ENCODE data around the gene PGBD4. TPM values are rescaled to one million over a fixed set of nuclear protein-coding genes. Genes with fewer than 3 reads are reported as not detected.

Gene PGBD4
- total RNA-seq, 1 donor from 2014 or later, result 2.4 TPM

DNA sequence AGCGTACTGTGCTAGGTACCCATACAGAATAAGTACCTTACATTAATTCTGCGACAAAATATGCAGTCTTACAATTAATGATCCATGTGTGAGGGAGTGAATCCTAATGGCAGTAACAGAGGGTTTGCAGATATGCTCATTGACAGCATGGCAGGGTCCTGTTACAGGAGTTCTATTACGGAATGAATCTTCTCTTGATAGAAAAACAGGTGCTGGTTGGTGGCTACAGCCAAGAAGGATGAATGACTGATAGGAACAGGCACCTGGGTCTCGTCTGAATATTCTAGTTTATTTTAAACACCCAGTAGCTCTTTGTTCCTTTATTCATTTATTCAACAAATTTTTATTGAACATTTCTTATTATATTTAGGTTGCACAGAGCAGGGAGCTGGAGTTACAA lies 22.8 kb downstream of the PGBD4 start:
- DNase-seq (ENCODE audit: extremely low spot score, unreplicated experiment), result no peak
- Mint-ChIP-seq H3K9me3 (peaks cover 5% of the 10 kb centered on the region), H3K36me3 (no peaks in the 10 kb centered on the region), H3K27me3 (no peaks in the 10 kb centered on the region), H3K27ac (no peak overlapping the region), H3K4me3 (no peak overlapping the region), H3K4me1 (ENCODE audit: unreplicated experiment) (peaks cover 17% of the 10 kb centered on the region)
- TF ChIP-seq, protein P1, sequence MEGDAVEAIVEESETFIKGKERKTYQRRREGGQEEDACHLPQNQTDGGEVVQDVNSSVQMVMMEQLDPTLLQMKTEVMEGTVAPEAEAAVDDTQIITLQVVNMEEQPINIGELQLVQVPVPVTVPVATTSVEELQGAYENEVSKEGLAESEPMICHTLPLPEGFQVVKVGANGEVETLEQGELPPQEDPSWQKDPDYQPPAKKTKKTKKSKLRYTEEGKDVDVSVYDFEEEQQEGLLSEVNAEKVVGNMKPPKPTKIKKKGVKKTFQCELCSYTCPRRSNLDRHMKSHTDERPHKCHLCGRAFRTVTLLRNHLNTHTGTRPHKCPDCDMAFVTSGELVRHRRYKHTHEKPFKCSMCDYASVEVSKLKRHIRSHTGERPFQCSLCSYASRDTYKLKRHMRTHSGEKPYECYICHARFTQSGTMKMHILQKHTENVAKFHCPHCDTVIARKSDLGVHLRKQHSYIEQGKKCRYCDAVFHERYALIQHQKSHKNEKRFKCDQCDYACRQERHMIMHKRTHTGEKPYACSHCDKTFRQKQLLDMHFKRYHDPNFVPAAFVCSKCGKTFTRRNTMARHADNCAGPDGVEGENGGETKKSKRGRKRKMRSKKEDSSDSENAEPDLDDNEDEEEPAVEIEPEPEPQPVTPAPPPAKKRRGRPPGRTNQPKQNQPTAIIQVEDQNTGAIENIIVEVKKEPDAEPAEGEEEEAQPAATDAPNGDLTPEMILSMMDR (conservative IDR thresholded peaks at IDR 0.05), result no peak

DNA sequence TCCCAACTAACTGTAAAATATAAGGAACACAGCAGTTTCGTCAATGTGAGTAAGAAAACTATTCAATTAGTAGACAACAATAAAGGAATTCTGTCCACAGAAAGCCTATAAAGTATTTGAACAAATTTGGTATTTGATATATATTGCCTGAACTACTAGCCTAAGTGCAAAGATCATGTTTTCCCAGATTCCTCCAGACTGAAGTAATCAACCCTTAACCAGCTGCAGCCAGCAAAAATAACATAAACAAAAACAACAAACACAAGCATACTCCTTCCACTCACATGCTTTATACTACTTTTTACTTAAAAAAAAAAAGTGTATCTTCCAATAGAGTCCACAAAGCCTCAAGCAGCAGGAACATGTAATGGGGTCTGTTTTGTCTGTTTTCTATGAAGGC lies 24.1 kb downstream of the PGBD4 start:
- Mint-ChIP-seq H3K27ac (no peak overlapping the region), H3K4me3 (no peak overlapping the region), H3K9me3 (peaks cover 5% of the 10 kb centered on the region), H3K36me3 (no peaks in the 10 kb centered on the region), H3K4me1 (ENCODE audit: unreplicated experiment) (peaks cover 17% of the 10 kb centered on the region), H3K27me3 (no peaks in the 10 kb centered on the region)
- TF ChIP-seq, protein P1 (conservative IDR thresholded peaks at IDR 0.05), result no peak
- no peak for DNase-seq (ENCODE audit: extremely low spot score, unreplicated experiment)

DNA sequence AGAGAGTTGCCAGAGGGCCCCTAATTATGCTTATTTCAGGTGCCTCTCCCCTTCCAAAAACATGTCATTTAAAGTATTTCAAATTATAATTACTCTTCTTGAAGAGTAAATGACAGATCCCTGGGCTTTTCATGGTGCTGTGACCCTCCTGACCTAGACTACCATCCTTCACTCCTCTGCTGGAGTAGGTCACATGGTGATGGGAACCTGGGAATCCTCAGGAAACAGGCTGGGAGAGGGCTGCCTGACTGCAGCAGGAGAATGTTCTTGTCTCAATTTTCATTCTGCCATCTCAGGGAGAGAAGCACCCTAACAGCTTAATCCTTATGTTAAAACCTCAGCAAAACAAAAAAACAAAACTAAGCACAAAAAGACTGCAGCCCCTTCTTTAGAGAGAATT lies 24.6 kb downstream of the PGBD4 start:
- Mint-ChIP-seq H3K9me3 (peaks cover 5% of the 10 kb centered on the region), H3K4me1 (ENCODE audit: unreplicated experiment) (peaks cover 17% of the 10 kb centered on the region), H3K27me3 (no peaks in the 10 kb centered on the region), H3K27ac (no peak overlapping the region), H3K36me3 (no peaks in the 10 kb centered on the region), H3K4me3 (no peak overlapping the region)
- DNase-seq (ENCODE audit: extremely low spot score, unreplicated experiment), result no peak
- TF ChIP-seq, protein P1 (conservative IDR thresholded peaks at IDR 0.05), result no peak

DNA sequence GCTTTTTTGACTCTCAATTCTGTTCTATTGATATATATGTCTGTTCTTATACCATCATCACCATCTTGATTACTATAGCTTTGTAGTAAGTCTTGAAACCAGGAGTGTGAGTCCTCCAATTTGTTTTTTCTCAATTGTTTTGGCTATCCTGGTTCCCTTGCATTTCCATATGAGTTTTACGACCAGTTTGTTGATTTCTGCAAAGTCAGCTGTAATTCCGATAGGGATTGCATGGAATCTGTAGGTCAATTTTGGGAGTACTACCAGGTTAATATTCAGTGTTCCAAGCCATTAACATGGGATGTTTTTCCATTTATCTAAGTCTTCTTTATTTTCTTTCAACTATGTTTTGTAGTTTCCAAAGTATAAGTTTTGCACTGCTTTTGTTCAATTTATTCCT lies 27.0 kb downstream of the PGBD4 start:
- Mint-ChIP-seq H3K4me1 (ENCODE audit: unreplicated experiment) (peaks cover 10% of the 10 kb centered on the region), H3K36me3 (no peaks in the 10 kb centered on the region), H3K27me3 (no peaks in the 10 kb centered on the region), H3K9me3 (no peaks in the 10 kb centered on the region), H3K4me3 (no peak overlapping the region), H3K27ac (no peak overlapping the region)
- DNase-seq (ENCODE audit: extremely low spot score, unreplicated experiment), result no peak
- TF ChIP-seq, protein P1 (conservative IDR thresholded peaks at IDR 0.05), result no peak

DNA sequence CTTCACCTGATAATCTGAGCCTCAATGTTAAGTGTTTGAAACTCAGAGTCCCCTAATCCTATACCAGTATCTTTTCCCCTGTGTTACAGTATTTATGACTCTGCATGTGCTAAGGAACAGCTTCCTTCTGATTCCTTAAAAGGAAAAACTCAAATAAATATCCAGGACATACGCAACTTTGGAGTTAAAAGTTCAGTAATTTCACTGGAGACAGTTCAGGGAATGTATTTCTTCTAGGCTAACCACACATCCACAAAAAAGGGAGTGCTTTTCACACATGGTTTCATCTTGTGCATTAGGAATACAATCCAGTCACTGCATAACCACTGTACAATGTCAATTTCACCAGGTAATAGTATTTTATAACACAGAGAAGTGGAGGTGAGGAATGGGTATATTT lies 31.0 kb downstream of the PGBD4 start:
- TF ChIP-seq, protein P1 (conservative IDR thresholded peaks at IDR 0.05), result no peak
- Mint-ChIP-seq H3K36me3 (no peaks in the 10 kb centered on the region), H3K9me3 (no peaks in the 10 kb centered on the region), H3K4me1 (ENCODE audit: unreplicated experiment) (no peaks in the 10 kb centered on the region), H3K27me3 (no peaks in the 10 kb centered on the region), H3K4me3 (no peak overlapping the region), H3K27ac (no peak overlapping the region)
- DNase-seq (ENCODE audit: extremely low spot score, unreplicated experiment), result no peak

DNA sequence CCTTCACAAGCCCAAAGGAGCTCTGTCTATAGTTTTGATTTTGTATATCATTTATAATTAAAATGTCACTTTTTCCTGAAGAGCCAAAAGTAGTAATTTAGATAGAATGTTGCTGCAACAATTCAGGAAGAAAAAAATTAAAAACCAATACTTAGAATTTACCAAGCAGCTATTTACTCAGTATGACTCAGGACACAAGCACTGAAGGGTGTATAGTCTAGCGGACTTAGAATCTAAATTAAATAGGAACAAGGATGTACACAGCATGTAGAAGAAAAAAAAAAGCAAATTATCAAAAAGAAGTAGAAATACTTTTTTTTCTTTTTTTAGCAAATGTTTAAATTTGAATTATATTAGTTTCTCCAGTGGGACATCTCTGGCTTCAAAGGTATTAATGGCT lies 31.6 kb downstream of the PGBD4 start:
- Mint-ChIP-seq H3K36me3 (peaks cover 3% of the 10 kb centered on the region), H3K4me3 (no peak overlapping the region)

More for the DNA sequence above, 31.6 kb downstream of the PGBD4 start:
- no peaks in the 10 kb centered on the region for H3K4me1 Mint-ChIP-seq (ENCODE audit: unreplicated experiment)
- TF ChIP-seq, protein P1 (conservative IDR thresholded peaks at IDR 0.05), result no peak
- H3K27me3 Mint-ChIP-seq, result no peaks in the 10 kb centered on the region
- H3K27ac Mint-ChIP-seq, result no peak overlapping the region
- H3K9me3 Mint-ChIP-seq, result no peaks in the 10 kb centered on the region
- no peak for DNase-seq (ENCODE audit: extremely low spot score, unreplicated experiment)

Data from type B pancreatic cell (in vitro differentiated cells).